Activated CD4-positive, alpha-beta T cell treated with anti-CD3 and anti-CD28 coated beads, Interleukin-2, amount 50 U/mL, for 48 hours (primary cell): ENCODE data around the gene ZNF529.
"Not testable (repeated sequence)": the region's sequence is repeated elsewhere in the genome, so short reads cannot be mapped to it uniquely, and the experiment has no call there.

Experiments used
- DNase-seq, 2 experiments: peaks; one replicate each; pipeline ENCODE4 v3.0.0-alpha.2; 2020

The ZNF529 gene

GRCh38 chr19:36573020-36573894 lies at the start of gene ZNF529:
Gene ZNF529 (minus strand): TSS chr19:36573292. CDS start chr19:36572346, 946 bp downstream.
- DNase-seq, result peak; percentile 81 to 88

- DNase-seq, result no peak
Measured at GRCh38 chr19:36605877-36606478, 32.9 kb upstream of the ZNF529 start.

- peak; percentile 90 to 91 for DNase-seq
Measured at GRCh38 chr19:36605101-36605876, 32.2 kb upstream of the ZNF529 start, which contains the start of gene ZNF382. Gene ZNF382 (plus strand): TSS chr19:36605313. CDS start chr19:36609915, 4,602 bp downstream.

- DNase-seq, result peak; percentile 86 to 90
Measured at GRCh38 chr19:36604656-36605100, 31.6 kb upstream of the ZNF529 start.

- not testable (repeated sequence) for DNase-seq
Measured at GRCh38 chr19:36602681-36603080, 29.6 kb upstream of the ZNF529 start.

- no peak for DNase-seq
Measured at GRCh38 chr19:36579255-36579654, 6.2 kb upstream of the ZNF529 start.

- no peak for DNase-seq
Measured at GRCh38 chr19:36577271-36577996, 4.3 kb upstream of the ZNF529 start.

- DNase-seq, result no peak
Measured at GRCh38 chr19:36574741-36575140, 1.6 kb upstream of the ZNF529 start.

- no peak for DNase-seq
Measured at GRCh38 chr19:36573895-36574720, 1.0 kb upstream of the ZNF529 start.

- no peak for DNase-seq
Measured at GRCh38 chr19:36572593-36573019, 486 bp downstream of the ZNF529 start.

GRCh38 chr19:36564391-36564790 lies 8.7 kb downstream of the ZNF529 start:
- no peak for DNase-seq

GRCh38 chr19:36547001-36547732 lies 25.9 kb downstream of the ZNF529 start:
- no peak for DNase-seq

- peak in 1 of 2 experiments; percentile 20 for DNase-seq
Measured at GRCh38 chr19:36528921-36529518, 44.1 kb downstream of the ZNF529 start.

GRCh38 chr19:36528194-36528920 lies 44.7 kb downstream of the ZNF529 start, which contains the start of gene ZNF260:
Gene ZNF260 (minus strand): TSS chr19:36528271. CDS start chr19:36515238, 13,033 bp downstream.
- DNase-seq, result peak; percentile 95

GRCh38 chr19:36527873-36528193 lies 45.3 kb downstream of the ZNF529 start:
- no peak for DNase-seq

- DNase-seq, result no peak
Measured at GRCh38 chr19:36527341-36527740, 45.8 kb downstream of the ZNF529 start.

GRCh38 chr19:36526581-36526980 lies 46.5 kb downstream of the ZNF529 start:
- DNase-seq, result no peak

GRCh38 chr19:36524617-36525016 lies 48.5 kb downstream of the ZNF529 start:
- no peak for DNase-seq

GRCh38 chr19:36514012-36514612 lies 59.0 kb downstream of the ZNF529 start:
- no peak for DNase-seq
